Measurements from ENCODE around the gene LPO.

LPO gene

GRCh38 chr17:58204796-58205195 lies 33.6 kb upstream of the LPO start:
- Histone ChIP-seq H3K9ac (ENCODE audit: low read length) (no peak overlapping the region), H3K27me3 (replicated peaks; ENCODE audit: insufficient read depth, low read length) (peaks cover 29% of the 10 kb centered on the region), H3K4me1 (ENCODE audit: low read length) (no peaks in the 10 kb centered on the region), H3K27ac (ENCODE audit: low read length) (no peak overlapping the region), H3K9me2 (replicated peaks; ENCODE audit: insufficient read depth, low read length) (no peaks in the 10 kb centered on the region), H3K4me2 (ENCODE audit: low read depth, low read length) (no peak overlapping the region), H3K4me3 (ENCODE audit: low read length) (no peak overlapping the region), H3F3A (ENCODE audit: insufficient read depth, low read length) (no peaks in the 10 kb centered on the region), H3K79me2 (ENCODE audit: low read length) (no peaks in the 10 kb centered on the region), H4K20me1 (ENCODE audit: insufficient read depth, low read length) (no peaks in the 10 kb centered on the region), H3K9me3 (replicated peaks; ENCODE audit: insufficient read depth, low read length) (no peaks in the 10 kb centered on the region), H2AFZ (ENCODE audit: low read length) (no peak overlapping the region), H3K36me3 (replicated peaks; ENCODE audit: insufficient read depth, low read length) (no peaks in the 10 kb centered on the region)
- no peak for DNase-seq
- TF ChIP-seq EZH2 (optimal IDR thresholded peaks at IDR 0.05; ENCODE audit: low read depth, low read length) (no peak), EZH2phosphoT487 (IDR thresholded peaks at IDR 0.05; ENCODE audit: low read length) (no peak), CTCF (IDR thresholded peaks at IDR 0.05; ENCODE audit: low read length) (no peak)

GRCh38 chr17:58205936-58206335 lies 32.4 kb upstream of the LPO start:
- TF ChIP-seq EZH2 (optimal IDR thresholded peaks at IDR 0.05; ENCODE audit: low read depth, low read length) (no peak), EZH2phosphoT487 (IDR thresholded peaks at IDR 0.05; ENCODE audit: low read length) (no peak), CTCF (IDR thresholded peaks at IDR 0.05; ENCODE audit: low read length) (no peak)
- Histone ChIP-seq H4K20me1 (ENCODE audit: insufficient read depth, low read length) (no peaks in the 10 kb centered on the region), H3F3A (ENCODE audit: insufficient read depth, low read length) (no peaks in the 10 kb centered on the region)

GRCh38 chr17:58207451-58207850 lies 30.9 kb upstream of the LPO start:
- H3K9me3 ChIP-seq (replicated peaks; ENCODE audit: insufficient read depth, low read length) = no peaks in the 10 kb centered on the region
- H3F3A ChIP-seq (ENCODE audit: insufficient read depth, low read length) = no peaks in the 10 kb centered on the region
- no peak overlapping the region for H2AFZ ChIP-seq (ENCODE audit: low read length)
- no peaks in the 10 kb centered on the region for H3K9me2 ChIP-seq (replicated peaks; ENCODE audit: insufficient read depth, low read length)
- H3K4me3 ChIP-seq (ENCODE audit: low read length) = no peak overlapping the region
- H3K9ac ChIP-seq (ENCODE audit: low read length) = no peak overlapping the region
- no peaks in the 10 kb centered on the region for H3K36me3 ChIP-seq (replicated peaks; ENCODE audit: insufficient read depth, low read length)
- H3K4me2 ChIP-seq (ENCODE audit: low read depth, low read length) = no peak overlapping the region
- H3K4me1 ChIP-seq (ENCODE audit: low read length) = no peaks in the 10 kb centered on the region
- peaks cover 6% of the 10 kb centered on the region; the same call in 1 of the 2 replicates for H3K27me3 ChIP-seq (replicated peaks; ENCODE audit: insufficient read depth, low read length)
- H4K20me1 ChIP-seq (ENCODE audit: insufficient read depth, low read length) = no peaks in the 10 kb centered on the region
- no peaks in the 10 kb centered on the region for H3K79me2 ChIP-seq (ENCODE audit: low read length)
- TF ChIP-seq EZH2phosphoT487 (IDR thresholded peaks at IDR 0.05; ENCODE audit: low read length) (no peak), EZH2 (optimal IDR thresholded peaks at IDR 0.05; ENCODE audit: low read depth, low read length) (no peak), CTCF (IDR thresholded peaks at IDR 0.05; ENCODE audit: low read length) (no peak)
- DNase-seq = no peak
- H3K27ac ChIP-seq (ENCODE audit: low read length) = no peak overlapping the region

More at GRCh38 chr17:58205936-58206335, 32.4 kb upstream of the LPO start:
- H3K36me3 ChIP-seq (replicated peaks; ENCODE audit: insufficient read depth, low read length) = no peaks in the 10 kb centered on the region
- no peaks in the 10 kb centered on the region for H3K9me2 ChIP-seq (replicated peaks; ENCODE audit: insufficient read depth, low read length)
- H3K27me3 ChIP-seq (replicated peaks; ENCODE audit: insufficient read depth, low read length) = peaks cover 19% of the 10 kb centered on the region
- no peaks in the 10 kb centered on the region for H3K4me1 ChIP-seq (ENCODE audit: low read length)
- H3K9ac ChIP-seq (ENCODE audit: low read length) = no peak overlapping the region
- H3K27ac ChIP-seq (ENCODE audit: low read length) = no peak overlapping the region
- DNase-seq = no peak
- no peaks in the 10 kb centered on the region for H3K9me3 ChIP-seq (replicated peaks; ENCODE audit: insufficient read depth, low read length)
- no peak overlapping the region for H3K4me2 ChIP-seq (ENCODE audit: low read depth, low read length)
- no peak overlapping the region for H3K4me3 ChIP-seq (ENCODE audit: low read length)
- no peak overlapping the region for H2AFZ ChIP-seq (ENCODE audit: low read length)
- no peaks in the 10 kb centered on the region for H3K79me2 ChIP-seq (ENCODE audit: low read length)

Data from MM.1S (cell line).